ENCODE results near the gene TTC12.

DNA sequence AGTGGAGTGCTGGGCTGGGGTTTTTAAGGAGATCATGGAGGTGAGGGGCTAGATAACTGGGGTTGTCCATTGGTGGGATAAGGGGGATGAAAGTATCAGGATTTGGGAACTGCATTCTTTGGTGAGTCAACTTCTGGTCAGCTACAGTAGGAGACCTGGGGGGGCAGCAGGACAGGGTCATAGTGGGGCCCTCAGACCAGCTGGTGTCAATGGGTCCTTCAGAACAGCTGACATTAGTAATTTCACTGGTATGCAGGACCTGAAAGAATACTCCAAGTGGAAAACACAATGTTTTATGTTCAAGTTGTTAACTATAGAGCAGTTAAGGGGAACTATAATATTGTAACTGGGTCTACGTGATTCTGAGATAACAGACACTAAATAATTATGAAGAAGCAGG is 2.8 kb upstream of the TTC12 start:
- TF ChIP-seq POLR2A (IDR thresholded peaks at IDR 0.05; ENCODE audit: low read depth, low read length) (no peak), MXI1 (IDR thresholded peaks at IDR 0.05; ENCODE audit: borderline replicate concordance, low read depth, low read length) (no peak), SMC3 (IDR thresholded peaks at IDR 0.05; ENCODE audit: low read depth, low read length) (no peak), RFX5 (IDR thresholded peaks at IDR 0.05; ENCODE audit: low read depth, low read length) (no peak)
- TF ChIP-seq, protein P1, sequence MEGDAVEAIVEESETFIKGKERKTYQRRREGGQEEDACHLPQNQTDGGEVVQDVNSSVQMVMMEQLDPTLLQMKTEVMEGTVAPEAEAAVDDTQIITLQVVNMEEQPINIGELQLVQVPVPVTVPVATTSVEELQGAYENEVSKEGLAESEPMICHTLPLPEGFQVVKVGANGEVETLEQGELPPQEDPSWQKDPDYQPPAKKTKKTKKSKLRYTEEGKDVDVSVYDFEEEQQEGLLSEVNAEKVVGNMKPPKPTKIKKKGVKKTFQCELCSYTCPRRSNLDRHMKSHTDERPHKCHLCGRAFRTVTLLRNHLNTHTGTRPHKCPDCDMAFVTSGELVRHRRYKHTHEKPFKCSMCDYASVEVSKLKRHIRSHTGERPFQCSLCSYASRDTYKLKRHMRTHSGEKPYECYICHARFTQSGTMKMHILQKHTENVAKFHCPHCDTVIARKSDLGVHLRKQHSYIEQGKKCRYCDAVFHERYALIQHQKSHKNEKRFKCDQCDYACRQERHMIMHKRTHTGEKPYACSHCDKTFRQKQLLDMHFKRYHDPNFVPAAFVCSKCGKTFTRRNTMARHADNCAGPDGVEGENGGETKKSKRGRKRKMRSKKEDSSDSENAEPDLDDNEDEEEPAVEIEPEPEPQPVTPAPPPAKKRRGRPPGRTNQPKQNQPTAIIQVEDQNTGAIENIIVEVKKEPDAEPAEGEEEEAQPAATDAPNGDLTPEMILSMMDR (conservative IDR thresholded peaks at IDR 0.05; ENCODE audit: low read depth, low read length) = no peak

All from IMR-90 (cell line).